Measurements from ENCODE around the gene KIF24. TPM values are rescaled to one million over a fixed set of nuclear protein-coding genes. Genes with fewer than 3 reads are reported as not detected.
A peak's percentile ranks its signal among the peaks of the same experiment; 100 is the strongest.

Gene KIF24
- total RNA-seq, 4 donors from 2014 or later, result 0.59 to 1.9 (median 1.5) TPM

DNA sequence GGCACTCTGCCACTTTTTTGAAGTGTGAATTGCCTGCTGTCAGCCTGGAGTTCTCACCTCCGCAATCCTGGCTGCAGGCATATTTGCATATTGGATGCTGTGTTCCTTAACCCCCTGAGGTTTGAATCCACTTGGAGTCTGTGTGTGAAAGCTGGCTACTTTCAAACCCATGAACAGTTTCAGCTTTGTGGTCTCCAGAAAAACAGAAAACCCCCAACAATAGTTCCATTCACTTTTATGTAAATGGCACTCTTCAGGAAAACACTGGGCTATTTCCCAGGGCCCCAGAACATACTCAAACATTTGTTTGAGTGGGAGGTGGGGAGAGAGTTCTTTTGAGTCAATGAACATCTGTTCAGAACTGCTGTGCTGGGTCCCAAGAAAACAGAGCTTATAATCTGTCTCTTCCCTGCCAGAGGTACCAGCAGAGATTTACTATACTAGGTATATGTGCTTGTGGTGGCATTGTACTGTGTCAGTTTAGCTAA lies 5.3 kb upstream of the KIF24 start:
- Histone ChIP-seq H3K27ac (peak overlapping the region in 3 of 4 donors; percentile 8 to 79 (median 58)), H3K4me1 (peaks cover 0 to 58% (median 18%) of the 10 kb centered on the region in 4 donors), H3K36me3 (peaks cover 0 to 9% (median 0%) of the 10 kb centered on the region in 3 donors), H3K4me3 (peak overlapping the region in 1 of 4 donors; percentile 15), H3K27me3 (no peaks in the 10 kb centered on the region), H3K9me3 (no peaks in the 10 kb centered on the region)
- DNase-seq (ENCODE audit: low spot score in 2 of 2), result no peak
- TF ChIP-seq POLR2A (IDR thresholded peaks at IDR 0.05) (no peak), EP300 (IDR thresholded peaks at IDR 0.05) (peak; percentile 73 to 82)
- TF ChIP-seq, protein P1, sequence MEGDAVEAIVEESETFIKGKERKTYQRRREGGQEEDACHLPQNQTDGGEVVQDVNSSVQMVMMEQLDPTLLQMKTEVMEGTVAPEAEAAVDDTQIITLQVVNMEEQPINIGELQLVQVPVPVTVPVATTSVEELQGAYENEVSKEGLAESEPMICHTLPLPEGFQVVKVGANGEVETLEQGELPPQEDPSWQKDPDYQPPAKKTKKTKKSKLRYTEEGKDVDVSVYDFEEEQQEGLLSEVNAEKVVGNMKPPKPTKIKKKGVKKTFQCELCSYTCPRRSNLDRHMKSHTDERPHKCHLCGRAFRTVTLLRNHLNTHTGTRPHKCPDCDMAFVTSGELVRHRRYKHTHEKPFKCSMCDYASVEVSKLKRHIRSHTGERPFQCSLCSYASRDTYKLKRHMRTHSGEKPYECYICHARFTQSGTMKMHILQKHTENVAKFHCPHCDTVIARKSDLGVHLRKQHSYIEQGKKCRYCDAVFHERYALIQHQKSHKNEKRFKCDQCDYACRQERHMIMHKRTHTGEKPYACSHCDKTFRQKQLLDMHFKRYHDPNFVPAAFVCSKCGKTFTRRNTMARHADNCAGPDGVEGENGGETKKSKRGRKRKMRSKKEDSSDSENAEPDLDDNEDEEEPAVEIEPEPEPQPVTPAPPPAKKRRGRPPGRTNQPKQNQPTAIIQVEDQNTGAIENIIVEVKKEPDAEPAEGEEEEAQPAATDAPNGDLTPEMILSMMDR (IDR thresholded peaks at IDR 0.05), result no peak
- WGBS, 2 donors, result 40 to 42% methylated on average over 1 of the region's 1 CpG

DNA sequence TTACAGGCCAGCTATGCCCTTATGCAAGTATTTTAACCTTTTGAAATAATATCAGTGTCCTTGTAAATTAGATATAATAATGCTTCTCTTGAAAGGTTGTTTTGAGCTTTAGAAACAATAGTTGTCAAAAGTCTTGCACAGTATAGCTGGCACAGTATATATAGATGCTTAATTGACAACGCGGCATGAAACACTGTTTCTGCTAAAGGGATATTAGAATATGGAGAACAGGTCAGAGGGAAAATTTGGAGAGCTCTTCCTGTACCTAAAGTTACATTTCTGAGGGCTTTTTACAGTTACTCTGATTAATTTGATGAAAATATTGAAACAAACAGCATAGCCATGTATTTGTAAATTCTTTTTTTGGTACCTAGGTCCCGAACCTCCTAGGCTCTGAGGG lies 4.8 kb upstream of the KIF24 start:
- Histone ChIP-seq H3K9me3 (no peaks in the 10 kb centered on the region), H3K27me3 (no peaks in the 10 kb centered on the region), H3K4me3 (no peak overlapping the region), H3K36me3 (peaks cover 0 to 4% (median 0%) of the 10 kb centered on the region in 3 donors), H3K27ac (peak overlapping the region in 3 of 4 donors; percentile 8 to 79 (median 47)), H3K4me1 (peaks cover 0 to 59% (median 18%) of the 10 kb centered on the region in 4 donors)
- 27 to 29% methylated on average over 3 of the region's 3 CpGs for WGBS, 2 donors
- DNase-seq (ENCODE audit: low spot score in 2 of 2), result no peak
- TF ChIP-seq EP300 (IDR thresholded peaks at IDR 0.05) (no peak), POLR2A (IDR thresholded peaks at IDR 0.05) (no peak)
- TF ChIP-seq, protein P1 (IDR thresholded peaks at IDR 0.05), result no peak

- Histone ChIP-seq H3K36me3 (no peaks in the 10 kb centered on the region), H3K4me1 (peaks cover 0 to 72% (median 22%) of the 10 kb centered on the region in 4 donors), H3K27ac (peak overlapping the region in 1 of 4 donors; percentile 79), H3K27me3 (no peaks in the 10 kb centered on the region), H3K9me3 (no peaks in the 10 kb centered on the region), H3K4me3 (no peak overlapping the region)
- no peak for TF ChIP-seq POLR2A (IDR thresholded peaks at IDR 0.05)
- TF ChIP-seq, protein P1 (IDR thresholded peaks at IDR 0.05), result peak; percentile 43 to 80 (median 48)
- DNase-seq (ENCODE audit: low spot score in 2 of 2), result peak in 1 of 2 donors; percentile 46
- 30 to 35% methylated on average over 7 of the region's 7 CpGs for WGBS, 2 donors
These were observed 3.3 kb upstream of the KIF24 start for GRCh38 chr9:34332076-34332964.

DNA sequence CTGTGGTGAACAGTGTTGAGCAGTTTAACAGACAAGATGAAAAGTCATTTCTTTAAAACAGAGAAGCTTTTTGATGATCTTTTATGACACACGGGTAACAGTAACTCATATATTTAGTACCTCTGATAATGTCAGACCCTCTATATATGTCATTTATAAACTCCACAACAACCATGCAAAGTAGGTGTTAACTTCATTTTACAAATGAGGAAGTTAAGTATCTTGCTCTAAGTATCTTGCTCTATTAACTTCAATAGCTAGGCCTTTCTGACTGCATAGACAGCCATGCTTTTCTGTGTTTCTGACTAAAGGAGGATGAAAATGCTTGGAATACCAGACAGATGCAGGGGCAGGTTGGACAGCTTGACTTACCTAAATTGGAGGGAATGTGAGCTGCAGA lies 2.1 kb upstream of the KIF24 start:
- DNase-seq (ENCODE audit: low spot score in 2 of 2), result no peak
- Histone ChIP-seq H3K4me1 (peaks cover 0 to 72% (median 21%) of the 10 kb centered on the region in 4 donors), H3K4me3 (no peak overlapping the region), H3K9me3 (no peaks in the 10 kb centered on the region), H3K36me3 (no peaks in the 10 kb centered on the region), H3K27me3 (no peaks in the 10 kb centered on the region), H3K27ac (no peak overlapping the region)
- 79 to 80% methylated on average over 1 of the region's 1 CpG for WGBS, 2 donors
- TF ChIP-seq EP300 (IDR thresholded peaks at IDR 0.05) (no peak), POLR2A (IDR thresholded peaks at IDR 0.05) (no peak)
- TF ChIP-seq, protein P1 (IDR thresholded peaks at IDR 0.05), result no peak

GRCh38 chr9:34328500-34328986 lies 525 bp downstream of the KIF24 start:
- H3K4me1 ChIP-seq, result peaks cover 0 to 49% (median 14%) of the 10 kb centered on the region in 4 donors
- H3K27ac ChIP-seq, result peak overlapping the region; percentile 55 to 95 (median 72)
- no peaks in the 10 kb centered on the region for H3K27me3 ChIP-seq
- peak overlapping the region; percentile 51 to 87 (median 63) for H3K4me3 ChIP-seq
- no peak for DNase-seq (ENCODE audit: low spot score in 2 of 2)
- WGBS, 2 donors, result 1 to 2% methylated on average over 11 of the region's 11 CpGs
- TF ChIP-seq, protein P1 (IDR thresholded peaks at IDR 0.05), result no peak
- no peak for TF ChIP-seq EP300 (IDR thresholded peaks at IDR 0.05)
- no peak for TF ChIP-seq POLR2A (IDR thresholded peaks at IDR 0.05)
- no peaks in the 10 kb centered on the region for H3K9me3 ChIP-seq
- no peaks in the 10 kb centered on the region for H3K36me3 ChIP-seq
